Stimulated activated CD8-positive, alpha-beta memory T cell treated with anti-CD3 and anti-CD28 coated beads, Interleukin-7, amount 100 ng/mL, for 48 hours (primary cell): ENCODE measurements around the gene FBN3.
A peak's percentile ranks its signal among the peaks of the same experiment; 100 is the strongest.
"Not testable (repeated sequence)": the region's sequence is repeated elsewhere in the genome, so short reads cannot be mapped to it uniquely, and the experiment has no call there.

Source experiments
- DNase-seq, 2 donors: peaks; one replicate each; pipeline ENCODE4 v3.0.0-alpha.2; 2020; ENCODE audit warnings: low read depth in 1 of 2; ENCODE audit errors: extremely low read depth in 1 of 2

Gene FBN3

GRCh38 chr19:8149261-8150094 is at the start of gene FBN3:
TSS of gene FBN3 (minus strand) at chr19:8149592. CDS start at chr19:8147480, 2,112 bp downstream.
- no peak for DNase-seq

- no peak for DNase-seq
Observed at GRCh38 chr19:8196271-8196927, 47.0 kb upstream of the FBN3 start.

GRCh38 chr19:8194528-8195267 is 45.3 kb upstream of the FBN3 start:
- DNase-seq, result peak in 1 of 2 donors; percentile 12

GRCh38 chr19:8192221-8192820 is 42.9 kb upstream of the FBN3 start:
- DNase-seq, result no peak

GRCh38 chr19:8185343-8186068 is 36.1 kb upstream of the FBN3 start:
- no peak for DNase-seq

GRCh38 chr19:8184274-8184673 is 34.9 kb upstream of the FBN3 start:
- DNase-seq, result no peak

- no peak for DNase-seq
Observed at GRCh38 chr19:8180018-8180417, 30.6 kb upstream of the FBN3 start.

GRCh38 chr19:8174706-8175105 is 25.3 kb upstream of the FBN3 start:
- no peak for DNase-seq

- DNase-seq, result no peak
Observed at GRCh38 chr19:8168537-8168936, 19.1 kb upstream of the FBN3 start.

- DNase-seq, result no peak
Observed at GRCh38 chr19:8167985-8168384, 18.6 kb upstream of the FBN3 start.

GRCh38 chr19:8163759-8164158 is 14.4 kb upstream of the FBN3 start:
- DNase-seq, result no peak

GRCh38 chr19:8161135-8161646 is 11.8 kb upstream of the FBN3 start:
- peak in 1 of 2 donors; percentile 32 for DNase-seq

- not testable (repeated sequence) for DNase-seq
Observed at GRCh38 chr19:8159322-8159721, 9.9 kb upstream of the FBN3 start.

- DNase-seq, result peak in 1 of 2 donors; percentile 26
Observed at GRCh38 chr19:8158411-8159074, 9.2 kb upstream of the FBN3 start.

GRCh38 chr19:8155318-8155717 is 5.9 kb upstream of the FBN3 start:
- DNase-seq, result no peak

- DNase-seq, result not testable (repeated sequence)
Observed at GRCh38 chr19:8154014-8154413, 4.6 kb upstream of the FBN3 start.

GRCh38 chr19:8151767-8152035 is 2.3 kb upstream of the FBN3 start:
- no peak for DNase-seq

GRCh38 chr19:8150998-8151766 is 1.8 kb upstream of the FBN3 start:
- no peak for DNase-seq

GRCh38 chr19:8150178-8150865 is 930 bp upstream of the FBN3 start:
- DNase-seq, result no peak
